ENCODE results near the gene GBP3.
A peak's percentile ranks its signal among the peaks of the same experiment; 100 is the strongest.
"Not testable (repeated sequence)": the region's sequence is repeated elsewhere in the genome, so short reads cannot be mapped to it uniquely, and the experiment has no call there.

The GBP3 gene

GRCh38 chr1:89022167-89022959 lies at the start of gene GBP3:
TSS of gene GBP3 (minus strand) at chr1:89022866. CDS start at chr1:89020721, 2,145 bp downstream.
- DNase-seq = peak; percentile 65

- no peak for DNase-seq
Observed at GRCh38 chr1:89070509-89070908, 47.8 kb upstream of the GBP3 start.

- DNase-seq = no peak
Observed at GRCh38 chr1:89069951-89070350, 47.3 kb upstream of the GBP3 start.

GRCh38 chr1:89068291-89068690 lies 45.6 kb upstream of the GBP3 start:
- no peak for DNase-seq

- DNase-seq = no peak
Observed at GRCh38 chr1:89065079-89065868, 42.6 kb upstream of the GBP3 start, which contains the start of gene GBP1. TSS of gene GBP1 (minus strand) at chr1:89065208. CDS start at chr1:89063234, 1,974 bp downstream.

GRCh38 chr1:89064632-89065031 lies 42.0 kb upstream of the GBP3 start:
- DNase-seq = no peak

GRCh38 chr1:89063094-89063493 lies 40.4 kb upstream of the GBP3 start:
- no peak for DNase-seq

GRCh38 chr1:89060091-89060490 lies 37.4 kb upstream of the GBP3 start:
- DNase-seq = no peak

GRCh38 chr1:89051955-89052312 lies 29.3 kb upstream of the GBP3 start:
- no peak for DNase-seq

- no peak for DNase-seq
Observed at GRCh38 chr1:89051300-89051954, 28.8 kb upstream of the GBP3 start.

GRCh38 chr1:89050649-89051033 lies 28.0 kb upstream of the GBP3 start:
- DNase-seq = no peak

- not testable (repeated sequence) for DNase-seq
Observed at GRCh38 chr1:89049901-89050648, 27.4 kb upstream of the GBP3 start.

- DNase-seq = not testable (repeated sequence)
Observed at GRCh38 chr1:89049187-89049586, 26.5 kb upstream of the GBP3 start.

GRCh38 chr1:89047734-89048133 lies 25.1 kb upstream of the GBP3 start:
- no peak for DNase-seq

GRCh38 chr1:89046318-89047183 lies 23.9 kb upstream of the GBP3 start:
- DNase-seq = not testable (repeated sequence)

- DNase-seq = no peak
Observed at GRCh38 chr1:89044970-89045721, 22.5 kb upstream of the GBP3 start.

- DNase-seq = no peak
Observed at GRCh38 chr1:89043940-89044339, 21.3 kb upstream of the GBP3 start.

- no peak for DNase-seq
Observed at GRCh38 chr1:89042491-89042890, 19.8 kb upstream of the GBP3 start.

GRCh38 chr1:89041721-89042120 lies 19.1 kb upstream of the GBP3 start:
- DNase-seq = no peak

GRCh38 chr1:89041119-89041641 lies 18.5 kb upstream of the GBP3 start:
- no peak for DNase-seq

GRCh38 chr1:89040315-89040626 lies 17.6 kb upstream of the GBP3 start:
- DNase-seq = no peak
